Brain microvascular endothelial cell (primary cell): ENCODE measurements around the gene CREB5.

Source experiments
- DNase-seq: peaks from one replicate; pipeline ENCODE4 v3.0.0-alpha.2; 2020
- H3K27ac ChIP-seq: fragments of 250-450 bp; sonication (Bioruptor Pico); 2 replicates; pipeline ENCODE4 v1.5.1; 2020; ENCODE audit warnings: mild to moderate bottlenecking, moderate library complexity
- H3K27me3 ChIP-seq: fragments of 250-450 bp; sonication (Bioruptor Pico); replicated peaks from 2 replicates; pipeline ENCODE4 v1.5.1; 2020; ENCODE audit warnings: mild to moderate bottlenecking
- H3K36me3 ChIP-seq: fragments of 250-450 bp; sonication (Bioruptor Pico); replicated peaks from 2 replicates; pipeline ENCODE4 v1.5.1; 2020; ENCODE audit warnings: mild to moderate bottlenecking
- H3K4me3 ChIP-seq: 2 replicates; pipeline ENCODE4 v1.5.1; 2011; ENCODE audit warnings: low read depth, mild to moderate bottlenecking, control low read depth, low read length, moderate library complexity
- in situ Hi-C: cut with HindIII; loops from 2 replicates; pipeline ENCODE4 v1.10.0; 2017; ENCODE audit warnings: low sequenced_read_pairs, low pct_ligation_motif_present
- TF ChIP-seq, protein P1 (sequence below): IDR thresholded peaks from 2 replicates; pipeline ENCODE4 v1.5.1; 2011; ENCODE audit warnings: low read depth, mild to moderate bottlenecking, moderate library complexity, low read length, control low read depth, inconsistent platforms; ENCODE audit errors: missing control alignments

The CREB5 gene

GRCh38 chr7:28758186-28758585 is 345.9 kb downstream of the CREB5 start:
- TF ChIP-seq, protein P1, sequence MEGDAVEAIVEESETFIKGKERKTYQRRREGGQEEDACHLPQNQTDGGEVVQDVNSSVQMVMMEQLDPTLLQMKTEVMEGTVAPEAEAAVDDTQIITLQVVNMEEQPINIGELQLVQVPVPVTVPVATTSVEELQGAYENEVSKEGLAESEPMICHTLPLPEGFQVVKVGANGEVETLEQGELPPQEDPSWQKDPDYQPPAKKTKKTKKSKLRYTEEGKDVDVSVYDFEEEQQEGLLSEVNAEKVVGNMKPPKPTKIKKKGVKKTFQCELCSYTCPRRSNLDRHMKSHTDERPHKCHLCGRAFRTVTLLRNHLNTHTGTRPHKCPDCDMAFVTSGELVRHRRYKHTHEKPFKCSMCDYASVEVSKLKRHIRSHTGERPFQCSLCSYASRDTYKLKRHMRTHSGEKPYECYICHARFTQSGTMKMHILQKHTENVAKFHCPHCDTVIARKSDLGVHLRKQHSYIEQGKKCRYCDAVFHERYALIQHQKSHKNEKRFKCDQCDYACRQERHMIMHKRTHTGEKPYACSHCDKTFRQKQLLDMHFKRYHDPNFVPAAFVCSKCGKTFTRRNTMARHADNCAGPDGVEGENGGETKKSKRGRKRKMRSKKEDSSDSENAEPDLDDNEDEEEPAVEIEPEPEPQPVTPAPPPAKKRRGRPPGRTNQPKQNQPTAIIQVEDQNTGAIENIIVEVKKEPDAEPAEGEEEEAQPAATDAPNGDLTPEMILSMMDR: no peak
- H3K4me3 ChIP-seq: no peak overlapping the region
- in situ Hi-C loops: no loop called here
- H3K27me3 ChIP-seq: no peaks in the 10 kb centered on the region
- H3K36me3 ChIP-seq: no peaks in the 10 kb centered on the region
- no peak overlapping the region for H3K27ac ChIP-seq
- no peak for DNase-seq

DNA sequence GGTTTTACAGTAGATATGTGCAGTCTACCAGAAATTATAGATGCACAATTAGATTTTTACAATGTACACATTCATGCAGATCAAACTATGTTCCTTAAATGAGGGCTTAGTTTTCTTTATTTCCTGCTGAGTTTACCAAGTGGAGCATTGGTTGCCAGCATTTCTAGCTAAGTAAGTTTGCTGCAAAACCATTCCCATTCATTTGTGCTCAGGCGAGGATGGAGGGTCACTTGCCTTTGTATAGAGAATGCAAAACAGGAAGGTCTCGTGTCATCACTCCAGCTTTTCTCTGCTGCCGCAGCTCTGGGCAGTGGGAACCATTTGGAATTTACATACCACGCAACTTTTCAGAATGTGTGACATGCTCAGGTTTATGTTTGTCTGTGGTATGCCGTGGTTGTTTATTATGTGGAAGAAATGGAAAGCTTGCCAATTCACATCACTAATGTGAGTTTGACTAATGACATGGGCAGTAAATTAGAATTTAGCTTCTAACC is 347.2 kb downstream of the CREB5 start:
- Histone ChIP-seq H3K27ac (no peak overlapping the region), H3K4me3 (no peak overlapping the region), H3K36me3 (no peaks in the 10 kb centered on the region), H3K27me3 (no peaks in the 10 kb centered on the region)
- in situ Hi-C loops: no loop called here
- TF ChIP-seq, protein P1: no peak
- no peak for DNase-seq

DNA sequence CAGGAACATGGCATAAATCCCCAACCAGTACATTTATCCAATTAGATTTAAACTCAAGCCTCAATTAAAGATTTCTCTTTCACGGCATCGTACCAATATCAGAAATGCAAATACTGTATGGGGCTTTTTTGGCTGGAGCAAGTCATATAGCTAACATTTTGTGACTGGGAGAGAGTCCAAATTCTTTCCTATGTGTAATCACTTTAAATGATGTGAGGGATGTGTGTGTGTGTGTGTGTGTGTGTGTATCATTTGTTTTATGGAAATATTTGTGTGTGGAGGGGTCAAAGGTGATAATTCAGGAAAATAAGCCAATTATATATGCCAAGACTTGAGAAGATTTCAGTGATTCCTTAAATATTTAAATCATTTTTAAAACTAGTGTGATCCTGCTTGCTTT is 349.2 kb downstream of the CREB5 start:
- Histone ChIP-seq H3K36me3 (no peaks in the 10 kb centered on the region), H3K4me3 (no peak overlapping the region), H3K27me3 (no peaks in the 10 kb centered on the region), H3K27ac (no peak overlapping the region)
- TF ChIP-seq, protein P1: no peak
- in situ Hi-C loops: no loop called here
- no peak for DNase-seq

DNA sequence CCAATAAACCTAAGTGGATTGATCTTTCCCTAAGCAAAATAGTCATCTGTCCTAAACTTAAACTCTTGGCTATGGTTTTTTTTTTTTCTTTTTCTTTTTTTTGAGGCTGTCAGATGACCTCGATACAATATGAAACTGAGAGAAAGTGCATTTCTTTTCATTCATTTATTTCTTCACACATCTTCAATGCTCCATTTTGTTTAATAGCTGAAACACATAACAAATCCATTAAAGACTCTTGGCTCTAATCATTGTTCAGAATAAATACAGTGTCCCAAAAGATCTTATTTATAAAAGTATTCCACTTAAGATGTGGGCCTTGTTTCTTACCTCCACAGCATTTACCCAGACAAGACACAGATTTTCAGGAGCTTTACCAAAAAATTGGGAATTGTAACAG is 350.3 kb downstream of the CREB5 start:
- DNase-seq: no peak
- H3K4me3 ChIP-seq: no peak overlapping the region
- H3K27ac ChIP-seq: no peak overlapping the region
- no peaks in the 10 kb centered on the region for H3K36me3 ChIP-seq
- no peaks in the 10 kb centered on the region for H3K27me3 ChIP-seq
- in situ Hi-C loops: no loop called here
- TF ChIP-seq, protein P1: no peak

DNA sequence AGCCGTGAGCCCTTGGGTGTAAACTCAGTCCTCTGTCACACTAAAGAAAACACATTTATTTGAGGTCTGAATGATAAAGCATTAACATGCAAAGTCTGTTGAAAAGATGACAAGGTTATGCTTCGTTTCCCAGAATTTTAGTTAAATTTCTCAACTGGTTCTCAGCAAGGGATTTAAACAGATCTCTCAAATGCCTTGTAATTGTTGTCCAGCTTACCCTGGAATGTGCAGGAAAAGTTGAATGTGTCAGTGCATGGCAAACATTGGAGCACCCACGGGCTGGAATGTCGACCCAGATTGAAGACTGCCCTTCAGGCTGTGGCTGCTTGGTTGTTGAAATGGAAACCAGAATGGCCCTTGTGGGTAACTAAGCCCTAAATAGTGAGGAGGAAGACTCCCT is 354.0 kb downstream of the CREB5 start:
- DNase-seq: no peak
- TF ChIP-seq, protein P1: no peak
- Histone ChIP-seq H3K27me3 (no peaks in the 10 kb centered on the region), H3K36me3 (no peaks in the 10 kb centered on the region), H3K4me3 (no peak overlapping the region), H3K27ac (no peak overlapping the region)
- in situ Hi-C loops: no loop called here

DNA sequence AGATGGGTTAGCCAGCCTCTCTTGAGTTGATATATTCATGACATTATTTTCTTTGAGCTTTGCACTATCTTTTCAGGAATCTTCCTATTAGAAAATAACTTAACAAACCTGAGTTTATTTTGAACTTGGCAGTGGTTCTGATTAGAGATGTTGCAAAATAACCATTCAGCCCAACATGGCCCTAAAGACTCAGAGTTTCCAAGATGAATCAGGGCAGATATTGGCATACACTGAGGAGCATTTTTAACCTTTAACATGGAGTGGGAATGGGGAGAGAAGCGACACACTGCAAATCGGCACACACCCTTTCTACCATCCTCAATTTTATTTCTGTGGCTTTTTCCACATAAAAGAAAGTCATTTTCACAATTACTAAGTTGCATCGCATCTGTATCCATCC is 355.0 kb downstream of the CREB5 start:
- Histone ChIP-seq H3K27me3 (no peaks in the 10 kb centered on the region), H3K36me3 (no peaks in the 10 kb centered on the region), H3K27ac (no peak overlapping the region), H3K4me3 (no peak overlapping the region)
- TF ChIP-seq, protein P1: no peak
- no peak for DNase-seq
- in situ Hi-C loops: no loop called here
